Tongue (tissue), 2 donors: ENCODE results near the gene UBE2D4. TPM values are rescaled to one million over a fixed set of nuclear protein-coding genes. Genes with fewer than 3 reads are reported as not detected.
"Not testable (repeated sequence)": the region's sequence is repeated elsewhere in the genome, so short reads cannot be mapped to it uniquely, and the experiment has no call there.

Source experiments
- DNase-seq: peaks from one replicate; pipeline ENCODE4 v3.0.0-alpha.2; 2015
- total RNA-seq: library from RNA; depleted of rRNA; stranded (reverse); fragments of >200 nt; gene quantifications from one replicate; pipeline ENCODE4 v1.2.3, GENCODE V29; 2014

UBE2D4 gene
- total RNA-seq, 1 donor from 2014 or later, result 30.4 TPM

- DNase-seq, result no peak
Measured at GRCh38 chr7:43914795-43915194, 11.4 kb upstream of the UBE2D4 start.

GRCh38 chr7:43915907-43916306 is 10.3 kb upstream of the UBE2D4 start:
- DNase-seq, result no peak

GRCh38 chr7:43921423-43921822 is 4.8 kb upstream of the UBE2D4 start:
- no peak for DNase-seq

GRCh38 chr7:43922726-43923125 is 3.5 kb upstream of the UBE2D4 start:
- DNase-seq, result no peak

- DNase-seq, result no peak
Measured at GRCh38 chr7:43926798-43927123, 525 bp downstream of the UBE2D4 start.

GRCh38 chr7:43927810-43928209 is 1.6 kb downstream of the UBE2D4 start:
- DNase-seq, result no peak

GRCh38 chr7:43929529-43930457 is 3.6 kb downstream of the UBE2D4 start:
- DNase-seq, result no peak

GRCh38 chr7:43931346-43931745 is 5.1 kb downstream of the UBE2D4 start:
- no peak for DNase-seq

- DNase-seq, result no peak
Measured at GRCh38 chr7:43933902-43934560, 7.8 kb downstream of the UBE2D4 start.

- DNase-seq, result no peak
Measured at GRCh38 chr7:43937444-43937843, 11.2 kb downstream of the UBE2D4 start.

GRCh38 chr7:43938892-43939482 is 12.8 kb downstream of the UBE2D4 start:
- no peak for DNase-seq

- DNase-seq, result no peak
Measured at GRCh38 chr7:43942250-43942649, 16.0 kb downstream of the UBE2D4 start.

GRCh38 chr7:43942997-43943396 is 16.8 kb downstream of the UBE2D4 start:
- DNase-seq, result no peak

- no peak for DNase-seq
Measured at GRCh38 chr7:43943417-43944187, 17.4 kb downstream of the UBE2D4 start.

- DNase-seq, result no peak
Measured at GRCh38 chr7:43944286-43944685, 18.1 kb downstream of the UBE2D4 start.

GRCh38 chr7:43952028-43952427 is 25.8 kb downstream of the UBE2D4 start:
- peak; percentile 2 for DNase-seq

GRCh38 chr7:43953071-43953470 is 26.8 kb downstream of the UBE2D4 start:
- DNase-seq, result no peak

GRCh38 chr7:43954524-43955228 is 28.4 kb downstream of the UBE2D4 start:
- DNase-seq, result peak; percentile 62

- DNase-seq, result no peak
Measured at GRCh38 chr7:43956027-43956426, 29.8 kb downstream of the UBE2D4 start.

GRCh38 chr7:43960933-43961332 is 34.7 kb downstream of the UBE2D4 start:
- DNase-seq, result no peak

GRCh38 chr7:43966392-43966791 is 40.2 kb downstream of the UBE2D4 start:
- DNase-seq, result not testable (repeated sequence)
